ENCODE data around the gene ABCF2.

The ABCF2 gene

DNA sequence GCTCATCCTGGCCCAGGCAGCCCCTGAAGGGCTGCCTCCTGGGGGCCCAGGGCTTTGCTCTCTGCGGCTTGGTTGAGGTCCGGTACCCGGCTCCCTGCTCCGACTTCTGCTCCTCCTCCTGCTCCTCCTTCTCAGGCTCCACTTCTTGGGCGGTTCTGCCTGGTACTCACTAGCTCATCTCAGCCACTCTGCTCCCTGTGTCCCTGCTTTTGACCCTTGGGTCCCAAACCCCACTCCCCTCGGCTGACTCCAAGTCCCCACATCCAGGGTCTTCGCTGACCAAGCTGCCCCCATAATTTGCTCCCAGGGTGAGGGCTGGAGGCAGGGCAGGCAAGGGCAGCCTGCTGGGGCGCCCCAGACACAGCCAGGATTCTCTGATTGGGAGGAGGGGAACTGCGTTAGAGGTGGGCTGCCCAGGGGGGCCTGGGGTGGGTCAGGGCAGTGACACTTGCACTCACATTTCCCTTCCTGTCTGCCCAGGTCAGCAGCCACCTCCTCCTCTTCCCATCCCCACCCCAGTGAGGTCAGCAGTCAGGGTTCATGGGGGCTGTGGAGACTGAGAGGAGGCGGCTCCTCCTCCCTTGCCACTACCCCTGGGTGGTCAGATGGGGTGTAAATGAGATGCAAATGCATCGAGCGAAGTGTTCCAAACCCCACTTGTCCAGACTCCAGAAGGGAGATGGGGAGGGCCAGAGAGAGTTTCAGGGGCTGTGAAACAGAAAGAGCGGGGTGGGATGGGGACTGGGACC lies 19.3 kb upstream of the ABCF2 start:
- peaks cover 42% of the 10 kb centered on the region for H3K4me1 ChIP-seq (ENCODE audit: insufficient read depth, low read length)
- no peaks in the 10 kb centered on the region for H3K36me3 ChIP-seq (ENCODE audit: insufficient read depth, low read length)
- H3K9ac ChIP-seq (ENCODE audit: low read depth, low read length) = no peak overlapping the region
- no peaks in the 10 kb centered on the region for H3K9me3 ChIP-seq (ENCODE audit: insufficient read depth, low read depth, low read length)
- peaks cover 75% of the 10 kb centered on the region for H3K27me3 ChIP-seq (ENCODE audit: insufficient read depth, low read length)
- peak overlapping the region; percentile 52; the same call in 1 of the 2 replicates for H3K4me3 ChIP-seq (ENCODE audit: low read length)
- 22% methylated on average over 12 of the region's 13 CpGs for WGBS
- H3K27ac ChIP-seq (ENCODE audit: low read depth, low read length) = no peak overlapping the region

DNA sequence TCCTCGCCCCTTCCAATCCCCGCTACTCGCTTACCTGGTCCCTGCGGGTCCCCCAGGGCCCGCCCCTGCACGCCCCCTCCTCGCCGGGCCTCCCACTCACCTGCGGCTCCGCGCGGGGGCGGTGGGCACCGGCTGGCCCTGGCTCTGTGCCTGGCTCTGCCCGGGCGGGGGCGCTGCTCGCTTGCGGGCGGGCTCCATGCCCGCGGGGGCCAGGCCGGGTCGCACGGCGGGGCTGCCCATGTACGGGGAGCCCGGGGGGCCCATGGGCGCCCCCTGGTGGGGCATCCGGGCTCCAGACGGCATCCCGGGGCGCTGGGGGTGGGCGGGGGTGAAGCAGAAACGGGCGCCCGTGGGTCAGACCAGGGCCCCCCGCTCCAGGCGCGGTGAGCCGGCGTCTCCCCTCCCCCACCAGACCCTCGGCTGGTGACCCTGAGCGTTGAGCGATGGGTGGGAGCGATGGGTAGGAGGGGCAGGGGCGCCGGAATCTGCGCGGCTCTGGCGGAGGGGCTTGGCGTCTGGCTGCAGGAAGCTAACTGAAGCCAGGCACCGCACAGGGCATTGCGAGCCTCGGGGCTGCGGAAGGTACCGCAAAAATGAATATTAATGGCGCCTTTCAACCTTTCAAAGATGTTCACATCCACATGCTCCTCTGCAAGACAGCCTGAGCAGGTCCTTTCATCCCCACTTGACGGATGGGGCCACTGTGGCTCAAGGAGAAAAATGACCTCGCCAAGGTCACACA lies 18.5 kb upstream of the ABCF2 start:
- Histone ChIP-seq H3K36me3 (ENCODE audit: insufficient read depth, low read length) (peaks cover 3% of the 10 kb centered on the region; the same call in 1 of the 2 replicates), H3K4me3 (ENCODE audit: low read length) (peak overlapping the region; percentile 52), H3K9me3 (ENCODE audit: insufficient read depth, low read depth, low read length) (no peaks in the 10 kb centered on the region), H3K27me3 (ENCODE audit: insufficient read depth, low read length) (peaks cover 68% of the 10 kb centered on the region), H3K27ac (ENCODE audit: low read depth, low read length) (no peak overlapping the region), H3K4me1 (ENCODE audit: insufficient read depth, low read length) (peaks cover 37% of the 10 kb centered on the region), H3K9ac (ENCODE audit: low read depth, low read length) (no peak overlapping the region)
- 2% methylated on average over 60 of the region's 60 CpGs for WGBS

DNA sequence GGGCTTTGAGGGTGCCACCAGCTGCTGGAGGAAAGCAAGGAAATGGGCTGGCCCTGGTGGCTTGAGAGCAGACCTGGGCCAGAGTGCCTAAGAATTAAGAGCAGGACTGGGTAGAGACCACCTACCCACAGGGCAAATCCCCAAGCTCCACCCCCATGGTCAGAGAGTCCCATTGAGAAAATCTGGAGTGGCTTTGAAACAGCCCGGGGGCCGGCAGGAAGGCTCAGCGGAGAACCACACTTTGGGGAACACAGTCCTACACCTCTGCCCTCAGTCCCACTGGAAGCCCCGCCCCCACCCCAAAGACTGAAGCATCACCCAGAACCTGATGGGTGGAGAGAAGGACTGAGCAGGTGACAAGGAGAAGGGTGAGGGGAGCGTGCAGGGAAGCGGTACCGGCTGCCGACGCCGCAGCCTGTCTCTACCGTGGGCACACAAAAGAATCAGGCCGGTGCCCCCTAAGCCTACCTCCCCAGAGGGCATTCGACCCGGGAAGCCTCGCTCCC lies 17.9 kb upstream of the ABCF2 start:
- H3K27ac ChIP-seq (ENCODE audit: low read depth, low read length) = no peak overlapping the region
- H3K9ac ChIP-seq (ENCODE audit: low read depth, low read length) = no peak overlapping the region
- peaks cover 61% of the 10 kb centered on the region for H3K27me3 ChIP-seq (ENCODE audit: insufficient read depth, low read length)
- H3K36me3 ChIP-seq (ENCODE audit: insufficient read depth, low read length) = peaks cover 3% of the 10 kb centered on the region; the same call in 1 of the 2 replicates
- H3K4me3 ChIP-seq (ENCODE audit: low read length) = peak overlapping the region; percentile 52
- WGBS = 5% methylated on average over 13 of the region's 15 CpGs
- peaks cover 34% of the 10 kb centered on the region for H3K4me1 ChIP-seq (ENCODE audit: insufficient read depth, low read length)
- no peaks in the 10 kb centered on the region for H3K9me3 ChIP-seq (ENCODE audit: insufficient read depth, low read depth, low read length)

DNA sequence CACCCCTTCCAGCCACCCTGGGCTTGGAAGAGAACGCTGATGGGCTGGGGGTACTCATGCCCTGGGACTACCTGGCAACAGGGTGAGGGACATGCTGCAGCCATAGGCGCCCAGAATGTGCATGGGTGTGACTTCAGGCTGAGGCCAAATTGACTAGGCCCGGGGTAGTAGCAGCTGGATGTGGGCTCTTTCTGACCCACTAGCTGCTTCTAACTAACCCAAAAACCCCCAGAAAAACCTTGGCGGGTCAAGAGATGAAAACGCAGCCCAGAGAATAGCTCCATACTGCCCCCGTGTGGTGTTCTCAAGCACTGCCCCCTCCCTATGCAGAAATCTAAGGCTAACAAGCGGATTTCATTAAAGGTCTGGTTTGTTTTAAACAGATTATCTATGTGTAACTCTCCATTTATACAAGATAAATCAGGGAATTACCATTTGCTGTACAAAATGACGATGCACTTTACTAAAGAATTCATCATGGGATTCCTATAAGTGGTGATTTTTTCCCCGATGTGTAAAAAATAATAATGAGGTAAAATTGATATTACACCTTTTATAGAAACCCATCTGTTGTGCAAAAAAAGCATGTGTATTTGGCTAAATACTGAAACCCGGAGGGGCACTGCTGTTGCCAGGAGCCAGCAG lies 17.3 kb upstream of the ABCF2 start:
- Histone ChIP-seq H3K4me1 (ENCODE audit: insufficient read depth, low read length) (peaks cover 31% of the 10 kb centered on the region), H3K9me3 (ENCODE audit: insufficient read depth, low read depth, low read length) (no peaks in the 10 kb centered on the region), H3K4me3 (ENCODE audit: low read length) (no peak overlapping the region; the same call in 1 of the 2 replicates), H3K27ac (ENCODE audit: low read depth, low read length) (no peak overlapping the region), H3K27me3 (ENCODE audit: insufficient read depth, low read length) (peaks cover 55% of the 10 kb centered on the region), H3K9ac (ENCODE audit: low read depth, low read length) (no peak overlapping the region), H3K36me3 (ENCODE audit: insufficient read depth, low read length) (peaks cover 6% of the 10 kb centered on the region; the same call in 1 of the 2 replicates)
- WGBS = 28% methylated on average over 7 of the region's 10 CpGs

DNA sequence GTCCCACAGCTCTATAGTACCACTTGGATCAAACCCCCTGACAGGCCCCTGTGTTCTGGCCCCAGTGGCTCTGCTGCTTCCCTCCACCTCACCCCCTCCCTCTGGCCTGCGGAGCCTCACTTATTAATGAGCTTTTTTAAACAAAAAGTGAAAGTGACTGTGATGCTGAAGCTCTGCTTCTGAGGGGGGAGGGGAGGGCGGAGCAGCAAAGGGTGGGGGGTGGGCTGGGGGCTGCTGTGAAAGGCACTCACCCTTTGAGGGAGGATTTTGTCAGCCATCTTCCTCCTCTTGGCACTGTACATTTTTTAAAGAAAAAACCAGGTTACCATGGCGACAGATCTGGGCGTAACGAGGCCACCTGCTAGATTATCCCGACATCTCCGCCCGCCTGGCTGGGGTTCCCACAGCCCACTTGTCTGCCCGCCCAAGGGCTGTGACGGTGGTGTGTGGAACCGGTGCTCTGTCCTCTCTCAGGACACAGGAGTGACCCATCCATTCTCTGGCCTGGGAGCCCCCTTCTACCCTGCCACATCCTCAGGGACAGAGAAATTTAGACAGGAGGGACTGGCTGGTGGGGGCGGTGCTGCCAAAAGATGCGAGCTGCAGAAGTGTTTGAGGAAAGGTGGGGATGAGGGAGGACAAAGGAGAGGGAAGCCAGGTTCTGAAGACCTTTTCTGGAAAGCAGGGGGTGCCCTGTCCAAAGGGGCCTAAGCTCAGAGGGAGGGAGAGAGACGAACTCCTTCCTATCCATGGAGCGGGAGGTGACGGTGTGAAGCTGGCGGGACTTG lies 16.6 kb upstream of the ABCF2 start:
- Histone ChIP-seq H3K36me3 (ENCODE audit: insufficient read depth, low read length) (peaks cover 11% of the 10 kb centered on the region; the same call in 1 of the 2 replicates), H3K9ac (ENCODE audit: low read depth, low read length) (no peak overlapping the region), H3K9me3 (ENCODE audit: insufficient read depth, low read depth, low read length) (no peaks in the 10 kb centered on the region), H3K4me3 (ENCODE audit: low read length) (no peak overlapping the region; the same call in 1 of the 2 replicates), H3K27ac (ENCODE audit: low read depth, low read length) (no peak overlapping the region), H3K27me3 (ENCODE audit: insufficient read depth, low read length) (peaks cover 48% of the 10 kb centered on the region), H3K4me1 (ENCODE audit: insufficient read depth, low read length) (peaks cover 31% of the 10 kb centered on the region)
- 42% methylated on average over 15 of the region's 17 CpGs for WGBS

DNA sequence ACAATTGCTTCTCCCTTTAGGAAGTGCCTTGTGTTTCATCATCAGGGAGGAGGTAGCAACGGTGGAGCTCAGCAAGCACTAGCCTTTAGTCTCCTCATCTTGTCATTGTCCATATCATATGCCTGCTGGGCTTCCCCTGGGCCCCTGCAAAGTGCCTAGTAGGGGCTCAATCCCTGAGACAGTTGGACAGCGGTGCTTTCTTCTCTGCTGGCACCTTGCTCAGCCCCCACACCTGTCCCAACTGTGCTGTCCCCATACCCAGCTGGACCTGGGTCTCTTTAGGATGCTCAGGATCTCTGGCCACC lies 16.0 kb upstream of the ABCF2 start:
- Histone ChIP-seq H3K27ac (ENCODE audit: low read depth, low read length) (no peak overlapping the region), H3K36me3 (ENCODE audit: insufficient read depth, low read length) (peaks cover 16% of the 10 kb centered on the region), H3K27me3 (ENCODE audit: insufficient read depth, low read length) (peaks cover 42% of the 10 kb centered on the region), H3K9me3 (ENCODE audit: insufficient read depth, low read depth, low read length) (no peaks in the 10 kb centered on the region), H3K4me1 (ENCODE audit: insufficient read depth, low read length) (peaks cover 31% of the 10 kb centered on the region), H3K9ac (ENCODE audit: low read depth, low read length) (no peak overlapping the region), H3K4me3 (ENCODE audit: low read length) (no peak overlapping the region)
- WGBS = 38% methylated on average over 2 of the region's 2 CpGs

DNA sequence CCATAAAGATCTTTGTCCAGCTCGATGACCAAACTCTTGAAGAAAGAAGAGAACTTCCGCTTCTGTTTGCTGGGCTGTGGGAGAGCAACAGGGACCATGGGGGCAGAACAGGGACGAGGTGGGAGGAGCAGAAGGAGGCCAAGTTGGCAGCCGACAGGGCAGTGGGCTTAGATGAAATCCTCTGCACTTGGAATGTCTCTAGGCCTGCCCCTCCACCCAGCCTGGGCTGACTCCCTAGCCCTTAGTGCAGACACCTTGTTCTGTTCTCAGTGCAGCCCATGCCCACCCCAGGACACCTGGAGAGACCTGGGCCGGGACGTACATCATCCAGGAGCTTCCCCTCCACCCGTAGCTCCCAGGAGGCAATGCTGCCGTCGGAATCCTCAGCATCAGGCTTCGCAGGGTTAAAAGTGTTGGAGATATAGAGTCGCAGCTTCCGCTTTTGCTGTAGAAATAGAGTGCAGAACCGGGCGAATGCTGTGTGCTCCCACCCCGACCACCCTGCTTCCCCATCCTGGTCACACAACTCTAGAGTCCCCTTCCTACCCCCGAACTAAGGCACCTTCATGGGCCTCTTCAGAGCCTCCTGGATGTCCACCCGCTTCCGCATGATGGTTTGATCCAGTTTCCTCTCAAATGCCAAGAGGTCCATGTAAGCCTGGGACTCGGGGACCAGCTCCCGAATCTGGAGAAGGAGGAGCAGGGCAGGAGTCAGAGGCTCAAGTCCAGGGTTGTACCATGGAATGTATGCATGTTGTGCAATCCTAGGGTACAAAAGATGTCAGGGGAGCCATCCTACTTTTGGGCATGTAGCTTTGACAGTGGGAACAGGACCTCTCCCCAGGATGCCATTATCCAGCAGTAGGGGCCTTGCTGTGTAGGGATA lies 15.4 kb upstream of the ABCF2 start:
- H3K4me3 ChIP-seq (ENCODE audit: low read length) = no peak overlapping the region
- no peaks in the 10 kb centered on the region for H3K9me3 ChIP-seq (ENCODE audit: insufficient read depth, low read depth, low read length)
- peaks cover 22% of the 10 kb centered on the region for H3K36me3 ChIP-seq (ENCODE audit: insufficient read depth, low read length)
- no peak overlapping the region for H3K9ac ChIP-seq (ENCODE audit: low read depth, low read length)
- H3K4me1 ChIP-seq (ENCODE audit: insufficient read depth, low read length) = peaks cover 27% of the 10 kb centered on the region
- no peak overlapping the region for H3K27ac ChIP-seq (ENCODE audit: low read depth, low read length)
- 82% methylated on average over 20 of the region's 20 CpGs for WGBS
- peaks cover 36% of the 10 kb centered on the region for H3K27me3 ChIP-seq (ENCODE audit: insufficient read depth, low read length)

DNA sequence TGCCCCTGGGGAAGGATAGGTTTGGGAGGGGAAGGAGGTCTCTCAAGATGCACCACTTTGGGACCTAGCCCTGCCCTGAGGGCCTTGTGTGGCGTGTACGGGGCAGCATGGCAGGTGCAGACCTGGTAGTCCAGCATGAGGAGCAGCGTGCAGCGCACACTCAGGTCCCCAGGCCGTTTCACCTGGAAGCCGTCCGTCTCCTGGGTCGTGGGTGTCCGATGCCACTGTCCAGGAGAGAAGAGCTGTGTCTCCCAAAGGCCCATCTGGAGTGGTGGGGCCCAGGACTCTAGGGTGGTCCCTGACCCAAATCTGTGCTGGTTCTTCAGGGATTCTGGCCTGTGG lies 14.7 kb upstream of the ABCF2 start:
- Histone ChIP-seq H3K9ac (ENCODE audit: low read depth, low read length) (no peak overlapping the region), H3K36me3 (ENCODE audit: insufficient read depth, low read length) (peaks cover 29% of the 10 kb centered on the region), H3K27me3 (ENCODE audit: insufficient read depth, low read length) (peaks cover 30% of the 10 kb centered on the region), H3K27ac (ENCODE audit: low read depth, low read length) (no peak overlapping the region), H3K9me3 (ENCODE audit: insufficient read depth, low read depth, low read length) (no peaks in the 10 kb centered on the region), H3K4me1 (ENCODE audit: insufficient read depth, low read length) (peaks cover 20% of the 10 kb centered on the region), H3K4me3 (ENCODE audit: low read length) (no peak overlapping the region)
- WGBS = 94% methylated on average over 9 of the region's 9 CpGs

DNA sequence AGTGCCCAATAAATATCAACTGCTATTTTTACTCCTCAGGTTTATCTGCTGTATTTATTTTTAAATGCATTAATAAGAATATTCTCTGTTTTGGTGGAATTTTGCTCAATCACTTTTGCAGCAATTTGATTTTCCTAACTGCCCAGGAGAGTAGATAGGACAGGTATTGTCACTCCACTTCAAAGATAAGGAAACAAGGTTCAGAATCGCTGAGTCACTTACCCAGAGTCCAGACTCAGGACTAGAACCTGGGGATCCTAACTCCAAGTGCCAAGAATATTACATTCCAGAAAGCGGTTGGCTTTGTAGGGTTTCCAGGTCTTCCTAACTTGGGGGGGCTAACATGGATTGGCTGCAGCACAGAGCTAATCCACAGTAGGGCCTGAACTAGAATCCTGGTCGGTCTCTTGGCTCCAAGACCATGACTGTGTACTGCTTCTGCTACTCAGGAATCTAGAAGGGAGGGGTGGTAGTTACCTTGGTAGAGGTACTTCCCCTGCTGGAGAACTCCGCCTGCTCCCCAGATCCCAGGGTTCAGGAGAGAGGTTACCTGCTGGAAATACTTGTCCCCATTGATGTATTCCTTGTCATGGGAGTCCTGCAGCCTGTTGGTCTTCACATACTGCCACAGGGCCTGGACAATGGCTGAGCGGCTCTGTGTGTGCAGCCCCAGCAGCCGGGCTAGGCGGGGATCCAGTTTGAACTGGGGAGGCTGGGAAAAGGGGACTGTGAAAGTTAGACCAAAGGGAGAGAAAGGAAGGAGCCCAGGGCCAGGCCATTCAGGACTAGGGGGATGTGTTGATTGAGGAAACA lies 14.1 kb upstream of the ABCF2 start:
- no peak overlapping the region for H3K4me3 ChIP-seq (ENCODE audit: low read length)
- H3K9me3 ChIP-seq (ENCODE audit: insufficient read depth, low read depth, low read length) = no peaks in the 10 kb centered on the region
- H3K4me1 ChIP-seq (ENCODE audit: insufficient read depth, low read length) = peaks cover 14% of the 10 kb centered on the region
- 93% methylated on average over 7 of the region's 7 CpGs for WGBS
- no peak overlapping the region for H3K27ac ChIP-seq (ENCODE audit: low read depth, low read length)
- H3K36me3 ChIP-seq (ENCODE audit: insufficient read depth, low read length) = peaks cover 35% of the 10 kb centered on the region
- 0 out of 2 replicates have a peak overlapping the region, but pooled peaks have one; percentile 18 for H3K9ac ChIP-seq (ENCODE audit: low read depth, low read length)
- H3K27me3 ChIP-seq (ENCODE audit: insufficient read depth, low read length) = peaks cover 24% of the 10 kb centered on the region
